ENCODE results near the gene HRCT1.

HRCT1 gene

DNA sequence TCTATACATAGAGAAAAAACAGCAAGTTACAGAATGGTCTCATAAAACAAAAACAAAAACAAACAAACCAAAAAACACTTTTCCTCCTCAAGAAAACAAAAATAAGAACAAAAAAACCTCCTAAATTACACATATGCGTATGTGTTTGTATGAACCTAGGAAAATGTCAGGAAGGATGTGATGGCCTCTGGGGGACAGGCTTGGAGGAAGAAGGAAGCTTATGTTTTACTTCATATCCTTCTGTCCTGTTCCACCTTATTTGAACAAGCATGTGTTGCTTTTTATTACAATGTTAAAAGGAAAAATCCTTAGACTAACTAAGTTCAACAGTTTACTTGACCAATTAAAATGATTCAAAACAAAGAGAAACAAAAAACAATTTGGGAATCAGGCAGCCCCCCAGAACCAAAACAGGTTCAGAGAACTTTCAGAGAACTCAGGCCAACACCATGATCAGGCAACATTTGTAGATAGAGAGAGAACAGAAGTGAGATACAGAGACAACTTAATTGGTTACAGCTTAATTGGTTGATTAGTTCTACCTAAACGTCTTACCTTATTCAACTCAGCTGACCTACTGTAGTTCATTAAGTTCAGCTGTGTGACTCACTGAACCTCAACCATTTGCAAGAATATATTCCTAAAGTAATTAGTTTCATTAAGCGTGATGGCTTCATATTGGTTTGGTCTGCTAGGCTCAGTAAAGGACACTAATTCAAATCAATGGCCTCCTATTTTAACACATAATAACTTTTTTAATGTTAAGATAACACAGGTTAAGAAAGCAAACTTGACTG is 13.4 kb downstream of the HRCT1 start:
- H3K9me3 ChIP-seq (ENCODE audit: control insufficient read depth, low read length), result no peaks in the 10 kb centered on the region

DNA sequence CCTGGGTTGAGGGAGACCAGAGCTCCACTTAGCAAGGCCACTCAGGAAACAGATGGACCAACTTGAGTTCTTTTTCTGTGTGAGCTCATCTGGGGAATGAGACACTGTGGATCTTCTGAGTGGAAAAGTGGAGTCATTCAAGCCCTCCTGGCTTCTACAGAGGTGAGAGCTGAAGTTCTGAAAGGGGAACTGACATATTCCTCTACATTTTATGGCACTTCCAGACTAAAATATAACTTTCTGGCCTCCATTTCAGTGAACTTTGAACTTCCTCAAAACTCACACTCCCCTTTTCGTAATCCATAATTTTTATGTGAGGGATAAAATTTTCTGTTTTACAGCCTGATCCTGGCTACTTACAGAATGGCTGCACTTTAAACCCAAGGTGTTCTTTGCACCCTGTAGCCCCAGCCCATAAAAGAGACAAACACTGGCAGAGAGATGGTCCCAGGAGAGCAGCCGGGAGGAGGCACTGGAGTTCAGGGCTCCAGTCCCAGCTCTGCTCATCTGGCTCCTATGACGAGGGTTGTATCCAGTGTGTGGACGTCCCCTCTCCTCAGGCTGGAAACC is 14.1 kb downstream of the HRCT1 start:
- WGBS, 2 experiments (ENCODE audit: insufficient coverage in 2 of 2), result 94 to 97% methylated on average over 3 of the region's 4 CpGs
- Histone ChIP-seq H3K27ac (ENCODE audit: low read depth, low read length, severe bottlenecking) (no peak overlapping the region), H3K9me3 (ENCODE audit: control insufficient read depth, low read length) (no peaks in the 10 kb centered on the region), H3K4me1 (ENCODE audit: control insufficient read depth, insufficient read depth, low read length, poor library complexity, severe bottlenecking) (peaks cover 8% of the 10 kb centered on the region), H3K36me3 (ENCODE audit: control insufficient read depth, insufficient read depth, low read length) (no peaks in the 10 kb centered on the region), H3K4me3 (ENCODE audit: extremely low read depth, insufficient read depth, low read length, poor library complexity, severe bottlenecking) (no peak overlapping the region)

More for the DNA sequence above, 13.4 kb downstream of the HRCT1 start:
- Histone ChIP-seq H3K4me1 (ENCODE audit: control insufficient read depth, insufficient read depth, low read length, poor library complexity, severe bottlenecking) (peaks cover 8% of the 10 kb centered on the region), H3K4me3 (ENCODE audit: extremely low read depth, insufficient read depth, low read length, poor library complexity, severe bottlenecking) (no peak overlapping the region), H3K36me3 (ENCODE audit: control insufficient read depth, insufficient read depth, low read length) (no peaks in the 10 kb centered on the region), H3K27ac (ENCODE audit: low read depth, low read length, severe bottlenecking) (no peak overlapping the region)
- 100% methylated on average over 1 of the region's 3 CpGs; no CpG with 5 or more reads in 1 of the 2 experiments for WGBS, 2 experiments (ENCODE audit: insufficient coverage in 2 of 2)

DNA sequence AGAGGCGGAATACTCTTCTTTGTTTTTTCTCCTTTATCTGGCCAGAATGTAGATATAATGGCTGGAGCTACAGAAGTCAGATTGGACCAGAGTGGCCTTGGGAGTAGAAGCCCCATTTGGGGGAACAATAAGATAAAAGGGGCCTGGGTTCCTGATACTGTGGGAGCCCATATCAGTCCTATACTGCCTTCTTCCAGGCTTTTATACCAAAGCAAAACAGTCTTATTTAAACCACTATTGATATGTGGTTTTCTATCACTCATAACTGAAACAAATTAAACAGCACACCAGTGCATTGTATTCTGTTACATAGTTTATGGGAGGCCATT is 17.6 kb downstream of the HRCT1 start:
- no peak overlapping the region for H3K27ac ChIP-seq (ENCODE audit: low read depth, low read length, severe bottlenecking)

DNA sequence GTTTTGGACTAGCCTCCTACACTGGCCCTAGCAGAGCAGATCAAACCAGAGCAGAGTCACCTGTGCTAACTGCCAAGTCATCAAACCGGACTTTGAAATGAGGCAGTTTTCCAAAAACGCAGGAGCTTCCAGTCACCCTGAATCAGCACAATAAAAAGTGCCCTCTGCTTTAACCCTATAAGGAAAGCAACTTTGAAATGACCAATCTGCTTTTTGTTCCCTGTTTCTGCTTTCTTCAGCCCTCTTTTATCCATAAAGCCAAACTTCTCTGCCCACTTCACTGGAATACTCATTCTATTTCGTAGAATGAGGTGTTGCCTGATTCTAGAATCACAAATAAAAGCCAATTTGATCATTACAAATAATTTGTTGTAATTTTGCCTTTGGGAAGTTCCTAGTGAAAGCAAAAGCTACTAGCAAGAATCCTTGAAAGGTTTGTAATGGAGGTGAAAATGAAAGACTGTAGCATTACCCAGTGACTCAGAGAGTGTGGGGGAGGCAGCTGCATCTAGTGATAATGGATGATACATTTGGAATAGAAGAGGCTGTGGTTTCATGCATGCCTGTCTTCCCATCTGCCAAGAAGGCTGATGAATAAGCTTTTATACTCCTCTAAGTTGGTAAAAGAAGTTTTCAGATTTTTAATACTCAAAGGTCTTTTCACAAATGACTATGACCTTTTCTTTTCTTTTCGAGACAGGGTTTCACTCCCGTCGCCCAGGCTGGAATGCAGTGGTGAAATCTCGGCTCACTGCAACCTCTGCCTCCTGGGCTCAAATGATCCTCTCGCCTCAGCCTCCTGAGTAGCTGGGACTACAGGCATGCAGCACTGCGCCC is 18.1 kb downstream of the HRCT1 start:
- H3K9me3 ChIP-seq (ENCODE audit: control insufficient read depth, low read length), result no peaks in the 10 kb centered on the region
- peak overlapping the region; percentile 6 for H3K27ac ChIP-seq (ENCODE audit: low read depth, low read length, severe bottlenecking)
- WGBS, 2 experiments (ENCODE audit: insufficient coverage in 2 of 2), result 85 to 91% methylated on average over 6 to 8 of the region's 9 CpGs
- no peak overlapping the region for H3K4me3 ChIP-seq (ENCODE audit: extremely low read depth, insufficient read depth, low read length, poor library complexity, severe bottlenecking)
- H3K4me1 ChIP-seq (ENCODE audit: control insufficient read depth, insufficient read depth, low read length, poor library complexity, severe bottlenecking), result peaks cover 8% of the 10 kb centered on the region
- no peaks in the 10 kb centered on the region for H3K36me3 ChIP-seq (ENCODE audit: control insufficient read depth, insufficient read depth, low read length)

More for the DNA sequence above, 17.6 kb downstream of the HRCT1 start:
- H3K9me3 ChIP-seq (ENCODE audit: control insufficient read depth, low read length), result no peaks in the 10 kb centered on the region
- no peak overlapping the region for H3K4me3 ChIP-seq (ENCODE audit: extremely low read depth, insufficient read depth, low read length, poor library complexity, severe bottlenecking)
- 100% methylated on average over 1 of the region's 1 CpG; no CpG with 5 or more reads in 1 of the 2 experiments for WGBS, 2 experiments (ENCODE audit: insufficient coverage in 2 of 2)
- H3K36me3 ChIP-seq (ENCODE audit: control insufficient read depth, insufficient read depth, low read length), result no peaks in the 10 kb centered on the region
- H3K4me1 ChIP-seq (ENCODE audit: control insufficient read depth, insufficient read depth, low read length, poor library complexity, severe bottlenecking), result peaks cover 6% of the 10 kb centered on the region

DNA sequence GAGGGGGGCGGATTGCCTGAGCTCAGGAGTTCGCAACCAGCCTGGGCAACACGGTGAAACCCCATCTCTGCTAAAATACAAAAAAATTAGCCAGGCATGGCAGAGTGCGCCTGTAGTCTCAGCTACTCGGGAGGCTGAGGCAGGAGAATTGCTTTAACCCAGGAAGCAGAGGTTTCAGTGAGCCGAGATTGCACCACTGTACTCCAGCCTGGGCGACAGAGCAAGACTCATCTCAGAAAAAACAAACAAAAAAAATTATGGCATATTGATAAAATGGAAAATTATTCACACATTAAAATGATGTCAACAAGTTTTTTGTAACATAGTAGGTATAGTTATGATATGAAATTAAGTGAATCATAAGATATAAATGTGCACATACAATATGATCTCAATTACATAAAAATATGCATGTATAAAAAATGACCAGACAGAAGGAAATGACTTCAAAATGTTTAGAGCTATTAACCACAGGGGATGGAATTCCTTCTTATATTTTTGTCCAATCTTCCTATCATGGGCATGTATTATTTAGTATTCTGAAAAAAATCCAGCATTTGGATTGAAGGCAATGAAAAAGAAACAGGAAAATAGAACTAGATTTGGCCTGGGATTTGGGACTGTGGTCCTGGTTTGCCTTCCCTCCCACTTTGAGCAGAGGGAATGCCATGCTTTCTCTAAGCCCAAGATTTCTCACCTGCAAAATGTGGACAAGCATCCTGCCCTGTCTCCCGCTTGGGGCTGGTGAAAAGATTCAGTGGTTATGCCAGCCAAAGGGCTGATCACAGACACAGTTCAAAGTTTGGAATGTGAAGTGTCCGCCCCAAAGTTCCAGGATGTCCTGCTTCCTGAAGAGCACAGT is 22.8 kb downstream of the HRCT1 start:
- Histone ChIP-seq H3K36me3 (ENCODE audit: control insufficient read depth, insufficient read depth, low read length) (no peaks in the 10 kb centered on the region), H3K27ac (ENCODE audit: low read depth, low read length, severe bottlenecking) (no peak overlapping the region), H3K4me3 (ENCODE audit: extremely low read depth, insufficient read depth, low read length, poor library complexity, severe bottlenecking) (no peak overlapping the region), H3K9me3 (ENCODE audit: control insufficient read depth, low read length) (no peaks in the 10 kb centered on the region), H3K4me1 (ENCODE audit: control insufficient read depth, insufficient read depth, low read length, poor library complexity, severe bottlenecking) (peaks cover 10% of the 10 kb centered on the region)
- 85 to 91% methylated on average over 7 of the region's 9 CpGs for WGBS, 2 experiments (ENCODE audit: insufficient coverage in 2 of 2)

DNA sequence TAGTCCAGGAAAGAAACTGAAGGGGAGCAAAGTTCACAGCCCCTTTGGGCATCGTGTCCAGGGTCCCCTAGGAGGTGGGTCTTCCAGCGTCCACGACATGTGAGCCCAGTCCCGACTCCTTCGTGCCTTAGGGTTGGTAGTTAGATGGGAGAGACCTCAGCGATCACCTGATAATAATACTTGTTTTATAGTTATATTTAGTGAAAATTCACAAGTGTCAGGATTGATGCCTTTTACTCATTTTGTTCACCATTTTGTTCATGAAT is 23.4 kb downstream of the HRCT1 start:
- H3K4me3 ChIP-seq (ENCODE audit: extremely low read depth, insufficient read depth, low read length, poor library complexity, severe bottlenecking), result no peak overlapping the region
- 91 to 100% methylated on average over 1 to 4 of the region's 6 CpGs for WGBS, 2 experiments (ENCODE audit: insufficient coverage in 2 of 2)
- H3K4me1 ChIP-seq (ENCODE audit: control insufficient read depth, insufficient read depth, low read length, poor library complexity, severe bottlenecking), result peaks cover 6% of the 10 kb centered on the region

DNA sequence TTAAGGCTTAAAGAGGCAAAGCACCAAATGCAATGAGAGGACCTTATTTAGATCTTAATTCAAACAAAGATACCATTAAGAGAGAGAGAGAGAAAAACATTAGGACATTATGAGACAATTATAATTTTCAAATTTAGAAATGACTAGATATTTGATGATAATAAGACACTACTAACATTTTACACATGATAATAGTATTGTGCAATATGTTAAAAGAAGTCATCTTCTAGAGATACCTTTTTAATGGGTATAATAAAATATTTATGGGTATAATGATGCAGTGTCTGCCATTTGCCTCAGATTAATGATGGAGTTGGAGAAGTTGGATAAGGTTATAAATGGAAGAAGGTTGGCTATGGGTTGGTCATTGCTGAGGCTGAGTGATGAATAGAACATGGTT is 24.5 kb downstream of the HRCT1 start:
- H3K4me3 ChIP-seq (ENCODE audit: extremely low read depth, insufficient read depth, low read length, poor library complexity, severe bottlenecking), result no peak overlapping the region
- no peaks in the 10 kb centered on the region for H3K9me3 ChIP-seq (ENCODE audit: control insufficient read depth, low read length)
- H3K4me1 ChIP-seq (ENCODE audit: control insufficient read depth, insufficient read depth, low read length, poor library complexity, severe bottlenecking), result peaks cover 6% of the 10 kb centered on the region
- no peaks in the 10 kb centered on the region for H3K36me3 ChIP-seq (ENCODE audit: control insufficient read depth, insufficient read depth, low read length)
- H3K27ac ChIP-seq (ENCODE audit: low read depth, low read length, severe bottlenecking), result no peak overlapping the region

More for the DNA sequence above, 23.4 kb downstream of the HRCT1 start:
- Histone ChIP-seq H3K36me3 (ENCODE audit: control insufficient read depth, insufficient read depth, low read length) (no peaks in the 10 kb centered on the region), H3K9me3 (ENCODE audit: control insufficient read depth, low read length) (no peaks in the 10 kb centered on the region), H3K27ac (ENCODE audit: low read depth, low read length, severe bottlenecking) (no peak overlapping the region)

DNA sequence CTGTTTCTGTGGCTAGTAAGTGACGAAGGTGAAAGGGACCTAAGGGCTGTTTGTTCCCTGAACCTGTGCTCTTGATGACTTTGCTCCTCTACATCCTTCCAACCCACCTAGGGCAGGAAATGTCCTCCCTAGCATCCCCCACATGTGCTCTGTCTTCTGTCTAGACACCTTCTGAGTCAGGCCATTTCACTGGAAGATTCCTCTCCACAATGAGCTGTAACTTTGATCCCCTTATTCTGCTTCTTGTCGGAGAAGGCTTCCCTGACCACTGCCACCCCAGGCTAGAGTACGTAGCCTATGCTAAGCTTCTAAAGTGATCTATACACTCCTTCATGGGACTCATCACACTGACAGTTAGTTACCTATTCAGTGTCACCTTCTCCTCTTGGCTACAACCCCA is 25.0 kb downstream of the HRCT1 start:
- Histone ChIP-seq H3K4me3 (ENCODE audit: extremely low read depth, insufficient read depth, low read length, poor library complexity, severe bottlenecking) (no peak overlapping the region), H3K27ac (ENCODE audit: low read depth, low read length, severe bottlenecking) (no peak overlapping the region), H3K36me3 (ENCODE audit: control insufficient read depth, insufficient read depth, low read length) (no peaks in the 10 kb centered on the region), H3K4me1 (ENCODE audit: control insufficient read depth, insufficient read depth, low read length, poor library complexity, severe bottlenecking) (peaks cover 6% of the 10 kb centered on the region), H3K9me3 (ENCODE audit: control insufficient read depth, low read length) (no peaks in the 10 kb centered on the region)
- 97 to 98% methylated on average over 2 to 3 of the region's 3 CpGs for WGBS, 2 experiments (ENCODE audit: insufficient coverage in 2 of 2)

DNA sequence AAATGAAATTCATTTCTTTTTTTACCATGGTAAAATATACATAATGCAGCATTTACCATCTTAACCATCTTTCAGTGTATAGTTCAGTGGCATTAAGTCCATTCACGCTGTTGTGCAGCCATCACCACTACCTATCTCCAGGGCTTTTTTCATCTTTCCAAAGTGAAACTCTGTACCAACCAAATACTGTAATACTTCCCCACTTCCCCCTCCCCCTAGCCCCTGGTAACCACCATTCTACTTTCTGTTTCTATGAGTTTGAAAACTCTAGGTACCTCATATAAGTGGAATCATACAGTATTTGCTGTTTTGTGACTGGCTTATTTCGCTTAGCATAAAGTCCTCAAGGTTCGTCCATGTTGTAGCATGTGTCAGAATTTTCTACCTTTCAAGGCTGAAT is 26.7 kb downstream of the HRCT1 start:
- 100% methylated on average over 1 to 2 of the region's 3 CpGs for WGBS, 2 experiments (ENCODE audit: insufficient coverage in 2 of 2)

DNA sequence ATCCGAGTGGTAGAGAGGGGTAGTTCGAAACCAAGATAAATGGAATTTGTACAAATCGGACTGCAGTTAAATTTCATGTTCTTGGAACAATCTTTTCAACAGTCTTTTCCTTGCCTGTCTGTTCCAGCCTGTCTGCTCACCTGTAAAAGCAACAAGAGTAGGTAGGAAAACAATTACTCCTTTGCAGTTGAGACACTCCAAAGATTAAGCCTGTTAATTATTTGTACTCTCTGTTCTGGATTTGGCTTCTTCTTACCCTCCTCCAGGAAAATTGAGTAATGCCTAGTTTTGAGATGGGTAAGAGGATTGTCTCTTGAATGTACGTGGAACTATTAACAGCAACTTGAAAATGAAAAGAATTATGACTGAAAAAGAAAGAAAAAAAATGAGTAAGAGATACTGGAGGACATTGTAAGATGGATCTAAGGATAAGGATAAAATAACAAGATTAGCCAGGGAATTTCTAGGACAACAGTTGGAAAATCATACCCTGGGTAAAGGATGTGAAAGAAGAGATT is 27.6 kb downstream of the HRCT1 start:
- no peak overlapping the region for H3K27ac ChIP-seq (ENCODE audit: low read depth, low read length, severe bottlenecking)
- H3K4me3 ChIP-seq (ENCODE audit: extremely low read depth, insufficient read depth, low read length, poor library complexity, severe bottlenecking), result no peak overlapping the region
- no peaks in the 10 kb centered on the region for H3K36me3 ChIP-seq (ENCODE audit: control insufficient read depth, insufficient read depth, low read length)
- peaks cover 8% of the 10 kb centered on the region for H3K4me1 ChIP-seq (ENCODE audit: control insufficient read depth, insufficient read depth, low read length, poor library complexity, severe bottlenecking)
- H3K9me3 ChIP-seq (ENCODE audit: control insufficient read depth, low read length), result no peaks in the 10 kb centered on the region
- WGBS, 2 experiments (ENCODE audit: insufficient coverage in 2 of 2), result 86 to 92% methylated on average over 2 to 4 of the region's 4 CpGs

More for the DNA sequence above, 26.7 kb downstream of the HRCT1 start:
- Histone ChIP-seq H3K4me3 (ENCODE audit: extremely low read depth, insufficient read depth, low read length, poor library complexity, severe bottlenecking) (no peak overlapping the region), H3K36me3 (ENCODE audit: control insufficient read depth, insufficient read depth, low read length) (no peaks in the 10 kb centered on the region), H3K27ac (ENCODE audit: low read depth, low read length, severe bottlenecking) (no peak overlapping the region), H3K9me3 (ENCODE audit: control insufficient read depth, low read length) (no peaks in the 10 kb centered on the region), H3K4me1 (ENCODE audit: control insufficient read depth, insufficient read depth, low read length, poor library complexity, severe bottlenecking) (peaks cover 8% of the 10 kb centered on the region)
